ENCODE data around the gene HCN4.
A peak's percentile ranks its signal among the peaks of the same experiment; 100 is the strongest.
"Not testable (repeated sequence)": the region's sequence is repeated elsewhere in the genome, so short reads cannot be mapped to it uniquely, and the experiment has no call there.

HCN4 gene

GRCh38 chr15:73368301-73369136 is at the start of gene HCN4:
Gene HCN4 (minus strand): TSS chr15:73368958. CDS start chr15:73368270, 688 bp downstream.
- DNase-seq = peak; percentile 9

GRCh38 chr15:73414876-73415275 is 46.1 kb upstream of the HCN4 start:
- no peak for DNase-seq

- DNase-seq = no peak
Observed at GRCh38 chr15:73403171-73403570, 34.4 kb upstream of the HCN4 start.

- DNase-seq = not testable (repeated sequence)
Observed at GRCh38 chr15:73400222-73400621, 31.5 kb upstream of the HCN4 start.

GRCh38 chr15:73398861-73399260 is 30.1 kb upstream of the HCN4 start:
- no peak for DNase-seq

GRCh38 chr15:73397461-73397860 is 28.7 kb upstream of the HCN4 start:
- peak; percentile 18 for DNase-seq

- no peak for DNase-seq
Observed at GRCh38 chr15:73395671-73396070, 26.9 kb upstream of the HCN4 start.

GRCh38 chr15:73394782-73395181 is 26.0 kb upstream of the HCN4 start:
- no peak for DNase-seq

- no peak for DNase-seq
Observed at GRCh38 chr15:73393336-73393735, 24.6 kb upstream of the HCN4 start.

- DNase-seq = no peak
Observed at GRCh38 chr15:73392025-73392424, 23.3 kb upstream of the HCN4 start.

GRCh38 chr15:73391128-73391872 is 22.5 kb upstream of the HCN4 start:
- no peak for DNase-seq

- DNase-seq = no peak
Observed at GRCh38 chr15:73389971-73390544, 21.3 kb upstream of the HCN4 start.

- no peak for DNase-seq
Observed at GRCh38 chr15:73389539-73389938, 20.8 kb upstream of the HCN4 start.

- no peak for DNase-seq
Observed at GRCh38 chr15:73388256-73388781, 19.6 kb upstream of the HCN4 start.

GRCh38 chr15:73387507-73388255 is 18.9 kb upstream of the HCN4 start:
- DNase-seq = no peak

- DNase-seq = no peak
Observed at GRCh38 chr15:73386886-73387506, 18.2 kb upstream of the HCN4 start.

GRCh38 chr15:73386238-73386637 is 17.5 kb upstream of the HCN4 start:
- no peak for DNase-seq

- no peak for DNase-seq
Observed at GRCh38 chr15:73385205-73385604, 16.4 kb upstream of the HCN4 start.

GRCh38 chr15:73383310-73384189 is 14.8 kb upstream of the HCN4 start:
- DNase-seq = no peak

- DNase-seq = no peak
Observed at GRCh38 chr15:73382115-73382514, 13.4 kb upstream of the HCN4 start.

GRCh38 chr15:73380661-73381060 is 11.9 kb upstream of the HCN4 start:
- DNase-seq = no peak

Data from NCI-H2227 treated with DMSO at 0.1 percent for 48 hours (cell line).